Astrocyte (in vitro differentiated cells and primary cell): ENCODE results near the gene ERC1. TPM values are rescaled to one million over a fixed set of nuclear protein-coding genes. Genes with fewer than 3 reads are reported as not detected.
"Not testable (repeated sequence)": the region's sequence is repeated elsewhere in the genome, so short reads cannot be mapped to it uniquely, and the experiment has no call there.

ENCODE experiments used
- DNase-seq: peaks from one replicate; pipeline ENCODE4 v3.0.0-alpha.2; 2010; ENCODE audit warnings: low read depth
- FAIRE-seq: peaks from 2 replicates; lab custom pipeline; 2011; peaks lifted over from hg19 to GRCh38; lab: Jason Lieb, UNC
- H2AFZ ChIP-seq: 2 replicates; pipeline ENCODE4 v1.6.0; 2012; ENCODE audit warnings: low read depth, low read length, inconsistent platforms
- H3K27ac ChIP-seq: 2 replicates; pipeline ENCODE4 v1.5.1; 2011; ENCODE audit warnings: low read depth, low read length, inconsistent platforms
- H3K27me3 ChIP-seq: 2 replicates; pipeline ENCODE4 v1.6.0; 2011; ENCODE audit warnings: low read length, inconsistent platforms; ENCODE audit not compliant: insufficient read depth
- H3K36me3 ChIP-seq: 2 replicates; pipeline ENCODE4 v1.5.1; 2011; ENCODE audit warnings: low read length, inconsistent platforms; ENCODE audit not compliant: insufficient read depth
- H3K4me1 ChIP-seq: 2 replicates; pipeline ENCODE4 v1.5.1; 2011; ENCODE audit warnings: low read length, inconsistent platforms; ENCODE audit not compliant: insufficient read depth
- H3K4me2 ChIP-seq: 2 replicates; pipeline ENCODE4 v1.6.0; 2012; ENCODE audit warnings: low read length, inconsistent platforms
- H3K4me3 ChIP-seq: 2 replicates; pipeline ENCODE4 v1.5.1; 2011; ENCODE audit warnings: low read depth, mild to moderate bottlenecking, low read length, inconsistent platforms; ENCODE audit not compliant: insufficient read depth
- H3K79me2 ChIP-seq: 2 replicates; pipeline ENCODE4 v1.6.0; 2012; ENCODE audit warnings: mild to moderate bottlenecking, low read length, inconsistent platforms; ENCODE audit not compliant: insufficient read depth
- H3K9ac ChIP-seq: 2 replicates; pipeline ENCODE4 v1.6.0; 2012; ENCODE audit warnings: mild to moderate bottlenecking, low read length, inconsistent platforms
- H3K9me3 ChIP-seq: 2 replicates; pipeline ENCODE4 v1.5.1; 2012; ENCODE audit warnings: low read depth, mild to moderate bottlenecking, low read length, inconsistent platforms; ENCODE audit not compliant: insufficient read depth
- H4K20me1 ChIP-seq: 2 replicates; pipeline ENCODE4 v1.6.0; 2012; ENCODE audit warnings: low read length, inconsistent platforms; ENCODE audit not compliant: insufficient read depth
- H3K27ac Mint-ChIP-seq: one replicate; pipeline ENCODE4 v1.8.0; 2021; ENCODE audit warnings: mild to moderate bottlenecking, mixed read lengths; ENCODE audit not compliant: unreplicated experiment
- H3K27me3 Mint-ChIP-seq: one replicate; pipeline ENCODE4 v1.8.0; 2021; ENCODE audit warnings: low read depth, mixed read lengths; ENCODE audit not compliant: unreplicated experiment
- H3K36me3 Mint-ChIP-seq: one replicate; pipeline ENCODE4 v1.8.0; 2021; ENCODE audit warnings: low read depth, mixed read lengths; ENCODE audit not compliant: unreplicated experiment
- H3K4me1 Mint-ChIP-seq: one replicate; pipeline ENCODE4 v1.8.0; 2021; ENCODE audit warnings: low read depth, mixed read lengths; ENCODE audit not compliant: unreplicated experiment
- H3K4me3 Mint-ChIP-seq: one replicate; pipeline ENCODE4 v1.8.0; 2021; ENCODE audit warnings: mild to moderate bottlenecking, moderate library complexity, mixed read lengths; ENCODE audit not compliant: unreplicated experiment
- H3K9me3 Mint-ChIP-seq: one replicate; pipeline ENCODE4 v1.8.0; 2021; ENCODE audit warnings: mild to moderate bottlenecking, mixed read lengths; ENCODE audit not compliant: unreplicated experiment
- CTCF ChIP-seq: IDR thresholded peaks from 2 replicates; pipeline ENCODE4 v1.5.1; 2011; ENCODE audit warnings: low read depth, mild to moderate bottlenecking, inconsistent platforms, low read length, moderate library complexity; ENCODE audit not compliant: insufficient read depth
- EZH2 ChIP-seq: IDR thresholded peaks from 2 replicates; pipeline ENCODE4 v1.6.1; 2012; ENCODE audit warnings: mild to moderate bottlenecking, low read length, inconsistent platforms; ENCODE audit not compliant: insufficient read depth
- total RNA-seq: library from RNA; stranded (reverse); gene quantifications from 2 replicates; pipeline ENCODE4 v1.2.1, GENCODE V29; 2021

Gene ERC1
- total RNA-seq, 1 donor from 2014 or later: 67.1 TPM

- no peaks in the 10 kb centered on the region for H4K20me1 ChIP-seq
- no peak overlapping the region for H3K4me3 ChIP-seq
- H3K4me2 ChIP-seq: no peak overlapping the region
- no peak overlapping the region for H3K27ac ChIP-seq
- Mint-ChIP-seq H3K4me3 (no peak overlapping the region), H3K36me3 (peaks cover under 1% of the 10 kb centered on the region), H3K4me1 (peaks cover 23% of the 10 kb centered on the region), H3K27me3 (no peaks in the 10 kb centered on the region), H3K9me3 (no peaks in the 10 kb centered on the region), H3K27ac (peak overlapping the region; percentile 73)
- peaks cover 5% of the 10 kb centered on the region for H3K4me1 ChIP-seq
- H2AFZ ChIP-seq: no peak overlapping the region
- TF ChIP-seq EZH2 (no peak), CTCF (no peak)
- FAIRE-seq: no peak
- no peak for DNase-seq
- no peak overlapping the region for H3K9ac ChIP-seq
- H3K27me3 ChIP-seq: no peaks in the 10 kb centered on the region
- H3K79me2 ChIP-seq: no peaks in the 10 kb centered on the region
- no peaks in the 10 kb centered on the region for H3K36me3 ChIP-seq
- no peaks in the 10 kb centered on the region for H3K9me3 ChIP-seq
Observed at GRCh38 chr12:1207276-1207675, 216.3 kb downstream of the ERC1 start.

GRCh38 chr12:1208719-1209118, 217.7 kb downstream of the ERC1 start:
- H3K4me1 ChIP-seq, H3K27ac Mint-ChIP-seq, H4K20me1 ChIP-seq, H3K27me3 ChIP-seq, H3K36me3 Mint-ChIP-seq, H3K9me3 Mint-ChIP-seq, H3K79me2 ChIP-seq, DNase-seq, H3K36me3 ChIP-seq, H3K9ac ChIP-seq, FAIRE-seq, H3K9me3 ChIP-seq, H2AFZ ChIP-seq, H3K4me3 ChIP-seq, H3K27ac ChIP-seq, H3K4me3 Mint-ChIP-seq, H3K27me3 Mint-ChIP-seq, H3K4me2 ChIP-seq: not testable (repeated sequence)
- peaks cover 19% of the 10 kb centered on the region for H3K4me1 Mint-ChIP-seq

GRCh38 chr12:1212526-1212925, 221.5 kb downstream of the ERC1 start:
- DNase-seq (no peak), FAIRE-seq (no peak)
- Histone ChIP-seq H3K79me2 (no peaks in the 10 kb centered on the region), H3K27me3 (no peaks in the 10 kb centered on the region), H3K36me3 (no peaks in the 10 kb centered on the region), H3K4me1 (peaks cover 9% of the 10 kb centered on the region), H3K4me2 (no peak overlapping the region), H2AFZ (no peak overlapping the region), H3K27ac (no peak overlapping the region), H3K4me3 (no peak overlapping the region), H3K9me3 (no peaks in the 10 kb centered on the region), H3K9ac (no peak overlapping the region), H4K20me1 (no peaks in the 10 kb centered on the region)
- Mint-ChIP-seq H3K9me3 (no peaks in the 10 kb centered on the region), H3K36me3 (peaks cover 2% of the 10 kb centered on the region), H3K27me3 (no peaks in the 10 kb centered on the region), H3K4me3 (no peak overlapping the region), H3K4me1 (peaks cover 4% of the 10 kb centered on the region), H3K27ac (no peak overlapping the region)
- TF ChIP-seq EZH2 (no peak), CTCF (no peak)
